Natural killer cell (primary cell): Measurements from ENCODE around the gene GPR82. TPM values are rescaled to one million over a fixed set of nuclear protein-coding genes. Genes with fewer than 3 reads are reported as not detected.

Experiments
- ATAC-seq, 3 donors: fragments of 150-1000 bp in 2 of 3; fragments of 200-7000 bp in 1 of 3; cut with Tn5 transposase; 1 replicate in 1 of 3; 2 replicates in 2 of 3; pipeline ENCODE4 v1.10.0; 2021; ENCODE audit warnings: mild to moderate bottlenecking in 2 of 3, moderate library complexity in 2 of 3
- DNase-seq, 2 donors: peaks; one replicate each; pipeline versions ENCODE4 v3.0.0 to v3.0.0-alpha.2; 2013 to 2021; ENCODE audit warnings: mixed read lengths in 1 of 2
- H3K27ac ChIP-seq: one replicate; pipeline ENCODE4 v1.5.1; 2013; ENCODE audit warnings: mild to moderate bottlenecking, low read length
- H3K27me3 ChIP-seq: one replicate; pipeline ENCODE4 v1.6.1; 2013; ENCODE audit warnings: low read length; ENCODE audit not compliant: control insufficient read depth, insufficient read depth
- H3K36me3 ChIP-seq: one replicate; pipeline ENCODE4 v1.6.1; 2013; ENCODE audit warnings: low read length; ENCODE audit not compliant: control insufficient read depth, insufficient read depth
- H3K4me1 ChIP-seq: one replicate; pipeline ENCODE4 v1.6.1; 2013; ENCODE audit warnings: low read length; ENCODE audit not compliant: control insufficient read depth, insufficient read depth
- H3K4me3 ChIP-seq: one replicate; pipeline ENCODE4 v1.5.1; 2013; ENCODE audit warnings: low read length
- H3K9me3 ChIP-seq: one replicate; pipeline ENCODE4 v1.6.1; 2013; ENCODE audit warnings: low read length; ENCODE audit not compliant: control insufficient read depth, insufficient read depth
- H3K27ac Mint-ChIP-seq, 2 donors: one replicate each; pipeline ENCODE4 v1.8.0; 2022; ENCODE audit warnings: mild to moderate bottlenecking in 2 of 2, mixed read lengths in 2 of 2, moderate library complexity in 1 of 2
- H3K27me3 Mint-ChIP-seq, 2 donors: one replicate each; pipeline ENCODE4 v1.8.0; 2022; ENCODE audit warnings: low read depth in 2 of 2, mixed read lengths in 2 of 2
- H3K36me3 Mint-ChIP-seq: one replicate; pipeline ENCODE4 v1.8.0; 2022; ENCODE audit warnings: mixed read lengths
- H3K4me1 Mint-ChIP-seq, 2 donors: one replicate each; pipeline ENCODE4 v1.8.0; 2022; ENCODE audit warnings: mixed read lengths in 2 of 2
- H3K4me3 Mint-ChIP-seq: one replicate; pipeline ENCODE4 v1.8.0; 2022; ENCODE audit warnings: mild to moderate bottlenecking, moderate library complexity, mixed read lengths
- H3K9me3 Mint-ChIP-seq, 2 donors: one replicate each; pipeline ENCODE4 v1.8.0; 2022; ENCODE audit warnings: mixed read lengths in 2 of 2
- CTCF ChIP-seq: fragments of 200-600 bp; IDR thresholded peaks from one replicate; pipeline ENCODE4 v1.8.0; 2022; ENCODE audit warnings: antibody characterized with exemption
- WGBS: methylation state at CpG from one replicate; pipeline ENCODE4 v1.1.7; 2013; ENCODE audit warnings: missing lambda C conversion rate; ENCODE audit not compliant: insufficient coverage; 5-methylcytosine and 5-hydroxymethylcytosine counted together
- intact Hi-C: fragments of 100-400 bp; cut with micrococcal nuclease; formaldehyde crosslinking; loops from one replicate; pipeline ENCODE4 v1.14.2; 2022
- total RNA-seq, 4 donors: library from RNA; stranded (reverse); fragments of 120-200 nt in 1 of 4; gene quantifications; one replicate each; pipeline versions ENCODE4 v1.2.3 to v1.2.4, GENCODE V29; 2013 to 2022

Gene GPR82
- total RNA-seq, 3 donors from 2014 or later (not counting 1 experiment from before 2014, with no cell fraction given) = 0.77 to 1.3 (median 0.80) TPM

- intact Hi-C loops = loop anchor here (5.0 kb wide), 1 partner anchor 48 kb away; no protein-coding TSS in a partner anchor
These were observed 15.9 kb downstream of the GPR82 start for GRCh38 chrX:41739871-41740270.

GRCh38 chrX:41750716-41751115, 26.7 kb downstream of the GPR82 start:
- no peaks in the 10 kb centered on the region for H3K4me1 Mint-ChIP-seq
- H3K27me3 Mint-ChIP-seq = peaks cover 0 to 17% of the 10 kb centered on the region in 2 donors
- H3K27ac Mint-ChIP-seq = no peak overlapping the region
- DNase-seq (no peak), ATAC-seq (no peak)
- intact Hi-C loops = no loop called here
- Histone ChIP-seq H3K9me3 (no peaks in the 10 kb centered on the region), H3K4me1 (no peaks in the 10 kb centered on the region), H3K27me3 (no peaks in the 10 kb centered on the region), H3K36me3 (no peaks in the 10 kb centered on the region), H3K4me3 (no peak overlapping the region), H3K27ac (no peak overlapping the region)
- TF ChIP-seq CTCF = no peak
- WGBS = 96% methylated on average over 2 of the region's 3 CpGs
- no peaks in the 10 kb centered on the region for H3K9me3 Mint-ChIP-seq
- no peak overlapping the region for H3K4me3 Mint-ChIP-seq
- peaks cover 7% of the 10 kb centered on the region for H3K36me3 Mint-ChIP-seq

More at GRCh38 chrX:41739871-41740270, 15.9 kb downstream of the GPR82 start:
- H3K27ac Mint-ChIP-seq = no peak overlapping the region
- no peaks in the 10 kb centered on the region for H3K9me3 Mint-ChIP-seq
- no peak for TF ChIP-seq CTCF
- ATAC-seq (no peak), DNase-seq (no peak)
- H3K36me3 Mint-ChIP-seq = no peaks in the 10 kb centered on the region
- H3K9me3 ChIP-seq = no peaks in the 10 kb centered on the region
- no peaks in the 10 kb centered on the region for H3K36me3 ChIP-seq
- peaks cover 23 to 24% of the 10 kb centered on the region in 2 donors for H3K4me1 Mint-ChIP-seq
- no peak overlapping the region for H3K27ac ChIP-seq
- no peak overlapping the region for H3K4me3 ChIP-seq
- peaks cover 9 to 35% of the 10 kb centered on the region in 2 donors for H3K27me3 Mint-ChIP-seq
- no CpG with 5 or more reads among the region's 1 CpG for WGBS
- H3K27me3 ChIP-seq = no peaks in the 10 kb centered on the region
- H3K4me1 ChIP-seq = peaks cover 14% of the 10 kb centered on the region
- H3K4me3 Mint-ChIP-seq = no peak overlapping the region

- ATAC-seq (no peak), DNase-seq (no peak)
- 100% methylated on average over 2 of the region's 2 CpGs for WGBS
- no peaks in the 10 kb centered on the region for H3K9me3 ChIP-seq
- H3K27ac ChIP-seq = no peak overlapping the region
- H3K36me3 ChIP-seq = no peaks in the 10 kb centered on the region
- no peak for TF ChIP-seq CTCF
- peaks cover 5 to 6% of the 10 kb centered on the region in 2 donors for H3K4me1 Mint-ChIP-seq
- H3K9me3 Mint-ChIP-seq = no peaks in the 10 kb centered on the region
- intact Hi-C loops = no loop called here
- no peak overlapping the region for H3K4me3 Mint-ChIP-seq
- peaks cover 7% of the 10 kb centered on the region for H3K36me3 Mint-ChIP-seq
- no peak overlapping the region for H3K27ac Mint-ChIP-seq
- no peaks in the 10 kb centered on the region for H3K27me3 ChIP-seq
- H3K4me3 ChIP-seq = no peak overlapping the region
- H3K27me3 Mint-ChIP-seq = peaks cover 3 to 44% of the 10 kb centered on the region in 2 donors
- no peaks in the 10 kb centered on the region for H3K4me1 ChIP-seq
These were observed 34.4 kb downstream of the GPR82 start for GRCh38 chrX:41758401-41758800.

- H3K27me3 ChIP-seq = no peaks in the 10 kb centered on the region
- Mint-ChIP-seq H3K27ac (no peak overlapping the region), H3K9me3 (no peaks in the 10 kb centered on the region)
These were observed 35.8 kb downstream of the GPR82 start for GRCh38 chrX:41759817-41760216.

More at GRCh38 chrX:41759817-41760216, 35.8 kb downstream of the GPR82 start:
- no peaks in the 10 kb centered on the region for H3K9me3 ChIP-seq
- DNase-seq (peak in 1 of 2 donors; percentile 47), ATAC-seq (peak in 2 of 3 donors; percentile 46 to 59)
- no peak overlapping the region for H3K4me3 ChIP-seq
- Mint-ChIP-seq H3K27me3 (peaks cover 5 to 36% of the 10 kb centered on the region in 2 donors), H3K36me3 (no peaks in the 10 kb centered on the region), H3K4me3 (no peak overlapping the region), H3K4me1 (peaks cover 5 to 6% of the 10 kb centered on the region in 2 donors)
- no peaks in the 10 kb centered on the region for H3K36me3 ChIP-seq
- no CpG with 5 or more reads among the region's 3 CpGs for WGBS
- TF ChIP-seq CTCF = peak; percentile 63
- H3K27ac ChIP-seq = no peak overlapping the region
- intact Hi-C loops = loop anchor here (1.0 kb wide), 1 partner anchor 202 kb away; no protein-coding TSS in a partner anchor
- no peaks in the 10 kb centered on the region for H3K4me1 ChIP-seq
